WERI-Rb-1 (cell line): ENCODE data around the gene KLK12.
A peak's percentile ranks its signal among the peaks of the same experiment; 100 is the strongest.

Experiments used
- DNase-seq: peaks from one replicate; pipeline ENCODE4 v3.0.0-alpha.2; 2020
- H3K27ac ChIP-seq: fragments of 250-450 bp; sonication (Bioruptor Pico); 2 replicates; pipeline ENCODE4 v1.5.1; 2020; ENCODE audit warnings: mild to moderate bottlenecking, moderate library complexity
- H3K27me3 ChIP-seq: fragments of 250-450 bp; sonication (Bioruptor Pico); 2 replicates; pipeline ENCODE4 v1.5.1; 2021; ENCODE audit warnings: mild to moderate bottlenecking, low read depth, moderate library complexity; ENCODE audit not compliant: insufficient read depth, severe bottlenecking
- H3K36me3 ChIP-seq: fragments of 250-450 bp; sonication (Bioruptor Pico); 2 replicates; pipeline ENCODE4 v1.5.1; 2020; ENCODE audit warnings: mild to moderate bottlenecking, moderate library complexity
- H3K4me3 ChIP-seq: 2 replicates; pipeline ENCODE4 v1.5.1; 2011; ENCODE audit warnings: low read depth, mild to moderate bottlenecking, control low read depth, low read length
- H3K9me3 ChIP-seq: fragments of 250-450 bp; sonication (Bioruptor Pico); 2 replicates; pipeline ENCODE4 v1.5.1; 2021; ENCODE audit warnings: mild to moderate bottlenecking, moderate library complexity; ENCODE audit not compliant: severe bottlenecking
- TF ChIP-seq, protein P1 (sequence below): IDR thresholded peaks from 2 replicates; pipeline ENCODE4 v1.5.1; 2011; ENCODE audit warnings: low read depth, mild to moderate bottlenecking, control low read depth, inconsistent platforms, low read length

Gene KLK12

DNA sequence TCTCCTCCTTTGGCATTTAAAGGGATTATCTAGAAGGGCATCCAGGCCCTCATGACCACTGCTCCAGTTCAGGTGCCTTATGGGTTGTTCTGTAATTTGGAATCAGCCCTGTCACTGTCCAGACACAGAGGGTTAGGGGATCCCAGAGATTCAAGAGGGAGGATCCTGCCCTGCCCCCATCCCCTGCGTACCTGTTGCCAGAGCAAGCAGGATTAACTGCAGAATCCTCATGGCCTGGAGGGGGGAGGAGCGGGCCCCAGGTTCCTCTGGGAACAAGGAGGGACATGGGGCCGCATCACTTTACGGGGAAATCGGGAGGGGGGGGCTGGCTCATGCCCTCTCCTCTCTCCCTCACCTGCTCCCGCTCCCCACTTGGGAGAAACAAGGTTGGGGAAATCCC, 9.4 kb downstream of the KLK12 start:
- TF ChIP-seq, protein P1, sequence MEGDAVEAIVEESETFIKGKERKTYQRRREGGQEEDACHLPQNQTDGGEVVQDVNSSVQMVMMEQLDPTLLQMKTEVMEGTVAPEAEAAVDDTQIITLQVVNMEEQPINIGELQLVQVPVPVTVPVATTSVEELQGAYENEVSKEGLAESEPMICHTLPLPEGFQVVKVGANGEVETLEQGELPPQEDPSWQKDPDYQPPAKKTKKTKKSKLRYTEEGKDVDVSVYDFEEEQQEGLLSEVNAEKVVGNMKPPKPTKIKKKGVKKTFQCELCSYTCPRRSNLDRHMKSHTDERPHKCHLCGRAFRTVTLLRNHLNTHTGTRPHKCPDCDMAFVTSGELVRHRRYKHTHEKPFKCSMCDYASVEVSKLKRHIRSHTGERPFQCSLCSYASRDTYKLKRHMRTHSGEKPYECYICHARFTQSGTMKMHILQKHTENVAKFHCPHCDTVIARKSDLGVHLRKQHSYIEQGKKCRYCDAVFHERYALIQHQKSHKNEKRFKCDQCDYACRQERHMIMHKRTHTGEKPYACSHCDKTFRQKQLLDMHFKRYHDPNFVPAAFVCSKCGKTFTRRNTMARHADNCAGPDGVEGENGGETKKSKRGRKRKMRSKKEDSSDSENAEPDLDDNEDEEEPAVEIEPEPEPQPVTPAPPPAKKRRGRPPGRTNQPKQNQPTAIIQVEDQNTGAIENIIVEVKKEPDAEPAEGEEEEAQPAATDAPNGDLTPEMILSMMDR, result no peak
- no peak overlapping the region for H3K27ac ChIP-seq
- H3K36me3 ChIP-seq, result no peaks in the 10 kb centered on the region
- H3K9me3 ChIP-seq, result no peaks in the 10 kb centered on the region
- H3K27me3 ChIP-seq, result peaks cover 76% of the 10 kb centered on the region
- H3K4me3 ChIP-seq, result no peak overlapping the region
- no peak for DNase-seq

DNA sequence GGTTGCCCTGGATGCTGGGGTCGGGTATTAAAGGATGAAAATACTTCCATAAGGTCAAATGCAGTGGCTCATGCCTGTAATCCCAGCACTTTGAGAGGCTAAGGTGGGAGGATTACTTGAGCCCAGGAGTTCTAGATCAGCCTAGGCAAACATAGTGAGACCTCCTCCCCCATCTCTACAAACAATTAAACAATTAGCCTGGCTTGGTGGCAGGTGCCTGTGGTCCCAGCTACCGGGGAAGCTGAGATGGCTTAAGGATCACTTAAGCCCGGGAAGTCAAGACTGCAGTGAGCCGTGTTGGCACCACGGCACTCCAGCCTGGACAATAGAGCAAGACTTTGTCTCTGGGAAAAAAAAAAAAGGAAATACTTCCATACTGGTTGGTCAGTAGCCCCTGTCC, 9.9 kb downstream of the KLK12 start:
- H3K9me3 ChIP-seq, result no peaks in the 10 kb centered on the region
- no peak overlapping the region for H3K27ac ChIP-seq
- peaks cover 80% of the 10 kb centered on the region for H3K27me3 ChIP-seq
- DNase-seq, result peak; percentile 39
- H3K36me3 ChIP-seq, result no peaks in the 10 kb centered on the region
- TF ChIP-seq, protein P1, result no peak
- no peak overlapping the region for H3K4me3 ChIP-seq

DNA sequence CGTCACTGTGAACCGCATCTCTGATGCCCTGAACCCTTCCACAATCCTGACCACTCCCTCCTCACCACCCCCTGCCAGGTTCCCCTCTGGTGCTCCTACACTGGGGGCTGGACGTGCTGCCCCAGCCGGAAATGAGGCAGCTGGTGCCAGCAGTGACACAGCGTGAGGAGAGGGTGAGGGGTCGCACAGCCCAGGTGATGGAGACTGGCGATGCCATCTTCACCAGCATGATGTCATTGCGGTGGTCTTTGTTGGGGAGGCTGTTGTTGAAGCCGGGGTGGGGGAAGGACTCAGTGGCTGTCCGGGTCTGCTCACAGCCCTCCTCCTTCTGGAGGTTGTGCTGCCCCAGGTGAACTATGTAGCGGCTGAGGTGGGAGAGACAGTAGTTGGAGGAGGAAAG, 10.9 kb downstream of the KLK12 start:
- Histone ChIP-seq H3K4me3 (no peak overlapping the region), H3K36me3 (no peaks in the 10 kb centered on the region), H3K27me3 (peaks cover 83% of the 10 kb centered on the region), H3K27ac (no peak overlapping the region), H3K9me3 (no peaks in the 10 kb centered on the region)
- TF ChIP-seq, protein P1, result no peak
- no peak for DNase-seq

DNA sequence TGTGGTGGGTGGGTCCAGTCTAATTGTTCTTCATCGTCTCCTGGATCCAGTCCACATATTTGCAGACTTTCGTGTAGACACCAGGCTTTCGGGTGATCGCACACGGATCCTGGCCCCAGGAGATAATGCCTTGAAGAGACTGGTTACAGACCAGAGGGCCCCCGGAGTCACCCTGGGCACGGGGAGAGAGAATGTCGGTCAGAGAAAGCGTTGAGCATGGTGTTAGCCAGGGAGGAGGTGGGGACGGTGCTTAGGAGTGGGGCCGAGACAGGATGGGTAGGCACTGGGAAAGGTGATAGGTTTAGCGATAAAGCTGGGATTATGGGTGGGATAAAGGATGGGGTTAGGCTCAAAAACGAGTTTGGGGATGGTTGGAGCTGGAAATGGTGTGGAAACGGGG, 12.3 kb downstream of the KLK12 start:
- H3K27me3 ChIP-seq, result peaks cover 83% of the 10 kb centered on the region
- no peak overlapping the region for H3K27ac ChIP-seq
- no peaks in the 10 kb centered on the region for H3K36me3 ChIP-seq
- DNase-seq, result no peak
- no peaks in the 10 kb centered on the region for H3K9me3 ChIP-seq
- H3K4me3 ChIP-seq, result no peak overlapping the region
- TF ChIP-seq, protein P1, result no peak

DNA sequence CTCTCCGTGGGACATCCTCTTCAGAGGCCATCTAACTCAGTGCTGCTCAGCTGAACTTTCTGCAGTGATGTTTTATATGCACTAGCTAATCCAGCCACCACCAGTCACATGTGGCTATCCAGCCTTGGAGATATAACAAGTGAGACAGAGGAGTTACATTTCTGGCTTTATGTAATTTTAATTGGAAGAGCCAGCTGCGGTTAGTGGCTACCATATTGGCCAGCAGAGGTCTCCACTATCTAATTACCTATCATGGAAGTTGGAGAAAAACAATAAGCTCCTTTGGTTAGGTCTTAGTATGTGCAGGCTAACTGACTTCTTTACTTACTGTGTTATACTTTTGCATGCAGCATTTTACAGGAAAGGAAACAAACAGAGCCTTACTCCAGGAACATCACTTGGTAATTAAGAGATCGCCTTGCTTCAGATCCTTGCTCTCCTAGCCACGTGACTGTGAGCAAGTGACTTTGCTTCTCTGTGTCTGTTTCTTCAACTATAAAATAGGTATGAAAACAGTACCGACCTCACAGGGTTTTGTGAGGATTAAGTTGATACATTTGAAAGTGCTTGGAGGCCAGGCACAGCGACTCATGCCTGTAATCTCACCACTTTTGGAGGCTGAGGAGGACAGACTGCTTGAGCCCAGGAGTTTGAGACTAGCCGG, 13.7 kb downstream of the KLK12 start:
- no peak overlapping the region for H3K4me3 ChIP-seq
- H3K36me3 ChIP-seq, result no peaks in the 10 kb centered on the region
- no peaks in the 10 kb centered on the region for H3K9me3 ChIP-seq
- TF ChIP-seq, protein P1, result peak; percentile 61
- no peak overlapping the region for H3K27ac ChIP-seq
- DNase-seq, result no peak
- peaks cover 82% of the 10 kb centered on the region for H3K27me3 ChIP-seq

GRCh38 chr19:51019544-51019925, 15.3 kb downstream of the KLK12 start, which contains the start of gene KLK10:
KLK10 (minus strand) TSS chr19:51019709; CDS start chr19:51019130, 579 bp downstream.
- Histone ChIP-seq H3K27ac (no peak within 1 kb of the TSS), H3K4me3 (no peak within 1 kb of the TSS), H3K9me3 (no peaks in the 10 kb centered on the region), H3K36me3 (no peaks in the 10 kb centered on the region), H3K27me3 (peaks cover 91% of the 10 kb centered on the region)
- DNase-seq, result no peak
- TF ChIP-seq, protein P1, result no peak
